GM21737 (cell line): ENCODE results near the gene NSG1.
"Not testable (repeated sequence)": the region's sequence is repeated elsewhere in the genome, so short reads cannot be mapped to it uniquely, and the experiment has no call there.

ENCODE experiments used
- ATAC-seq: cut with Tn5 transposase; IDR thresholded peaks from one replicate; pipeline ENCODE4 v1.9.1; 2021; ENCODE audit warnings: mild to moderate bottlenecking, moderate library complexity; ENCODE audit not compliant: unreplicated experiment

The NSG1 gene, protein sequence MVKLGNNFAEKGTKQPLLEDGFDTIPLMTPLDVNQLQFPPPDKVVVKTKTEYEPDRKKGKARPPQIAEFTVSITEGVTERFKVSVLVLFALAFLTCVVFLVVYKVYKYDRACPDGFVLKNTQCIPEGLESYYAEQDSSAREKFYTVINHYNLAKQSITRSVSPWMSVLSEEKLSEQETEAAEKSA

DNA sequence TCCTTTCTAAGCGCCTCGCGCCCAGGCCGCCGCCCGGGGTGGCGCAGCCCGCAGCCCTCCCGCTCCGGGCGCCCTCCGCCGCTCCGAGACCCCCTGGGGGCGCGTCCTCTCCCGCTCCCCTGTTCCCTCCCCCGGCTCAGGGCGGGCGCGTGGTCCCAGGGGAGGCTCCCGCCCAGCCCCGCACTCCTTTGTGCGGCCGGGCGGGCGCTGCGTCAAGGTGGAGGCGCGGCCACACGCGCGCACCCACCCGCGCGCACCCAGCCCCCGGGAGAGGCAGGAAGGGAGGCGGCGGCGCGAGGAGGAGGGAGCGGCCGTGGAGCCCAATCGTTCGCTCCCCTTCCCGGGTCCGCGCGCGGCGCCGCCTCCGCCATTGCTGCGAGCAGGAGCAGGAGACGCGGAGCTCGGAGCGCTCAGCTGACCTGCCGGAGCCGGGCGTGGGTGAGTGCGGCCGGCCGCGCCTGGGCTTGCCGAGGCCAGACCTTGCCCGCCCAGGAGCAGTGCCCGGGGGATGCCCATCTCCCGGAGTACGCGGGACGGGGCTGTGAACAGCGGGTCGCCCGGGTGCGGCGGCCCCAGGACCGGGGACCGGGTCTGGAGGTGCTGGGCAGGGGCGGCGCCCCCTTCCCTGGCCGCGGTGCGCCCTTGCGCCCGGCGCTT, at the start of gene NSG1:
TSS of gene NSG1 (plus strand) at position 367 of the 657 bp plus-strand sequence. CDS start 528 bp downstream, outside the sequence.
- ATAC-seq = no peak

DNA sequence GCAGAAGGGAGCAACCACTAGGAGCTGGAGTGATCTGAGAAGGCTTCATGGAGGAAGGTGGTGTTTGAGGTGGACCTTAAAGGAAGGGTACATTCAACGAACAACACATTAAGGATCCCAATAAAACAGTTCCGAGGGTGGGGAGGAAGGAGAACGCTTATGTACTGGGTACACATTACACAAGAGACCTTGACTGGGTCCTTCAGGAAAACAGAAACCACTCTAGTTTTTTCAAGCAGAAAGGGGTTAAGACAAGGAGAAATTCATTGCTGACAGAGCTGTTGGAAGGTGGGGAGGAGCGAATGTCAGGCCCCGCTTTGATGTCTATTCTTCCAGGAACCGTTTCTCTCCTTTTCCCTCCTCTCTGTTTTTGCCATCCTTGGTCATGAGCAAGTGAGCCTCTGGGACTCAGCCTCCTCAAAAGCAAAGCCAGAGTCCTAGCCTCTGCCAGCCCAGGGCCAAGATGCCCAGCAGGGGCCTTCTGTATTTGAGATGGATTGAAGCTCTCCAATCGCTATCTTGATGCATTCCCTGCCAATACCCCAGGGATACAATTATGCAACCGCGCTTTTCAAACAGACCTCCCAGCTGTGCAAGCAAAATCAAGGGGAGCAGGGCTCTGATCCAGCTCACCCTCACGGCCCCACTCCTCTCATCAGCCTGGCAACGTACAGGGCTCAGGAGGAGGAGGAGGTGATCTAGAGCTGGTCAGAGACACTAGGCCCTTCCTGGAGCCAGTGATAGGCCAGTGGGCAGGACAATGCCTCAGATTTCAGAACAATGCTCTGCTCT, 48.5 kb upstream of the NSG1 start:
- no peak for ATAC-seq

DNA sequence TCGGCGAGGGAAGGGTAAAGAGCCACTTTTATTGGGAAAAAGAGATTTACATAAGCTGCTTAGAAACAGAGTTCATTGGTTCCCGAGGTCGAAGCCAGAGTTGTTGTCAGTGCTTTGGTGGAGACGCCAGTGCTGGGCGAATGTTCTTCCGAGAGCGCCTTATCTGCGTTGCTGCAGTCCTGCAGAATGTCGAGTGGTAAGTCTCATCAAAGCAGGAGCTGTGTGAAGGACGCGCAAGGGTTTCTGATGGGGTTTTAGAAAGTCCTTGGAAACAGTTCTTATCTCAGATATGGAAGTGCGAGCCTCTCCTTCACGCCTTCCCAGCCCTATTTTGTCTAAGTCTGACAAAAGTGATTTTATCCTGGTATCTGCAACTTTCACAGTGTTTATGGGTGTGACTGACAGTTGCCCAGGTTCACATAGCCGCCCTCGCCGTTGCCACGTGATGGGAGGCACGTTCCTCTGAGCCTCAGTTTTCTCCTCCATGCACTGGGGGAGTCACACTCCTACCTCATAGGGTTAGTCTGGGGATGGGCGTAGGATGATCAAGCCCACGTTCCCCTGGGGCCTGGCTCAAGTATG, 47.3 kb upstream of the NSG1 start:
- no peak for ATAC-seq

DNA sequence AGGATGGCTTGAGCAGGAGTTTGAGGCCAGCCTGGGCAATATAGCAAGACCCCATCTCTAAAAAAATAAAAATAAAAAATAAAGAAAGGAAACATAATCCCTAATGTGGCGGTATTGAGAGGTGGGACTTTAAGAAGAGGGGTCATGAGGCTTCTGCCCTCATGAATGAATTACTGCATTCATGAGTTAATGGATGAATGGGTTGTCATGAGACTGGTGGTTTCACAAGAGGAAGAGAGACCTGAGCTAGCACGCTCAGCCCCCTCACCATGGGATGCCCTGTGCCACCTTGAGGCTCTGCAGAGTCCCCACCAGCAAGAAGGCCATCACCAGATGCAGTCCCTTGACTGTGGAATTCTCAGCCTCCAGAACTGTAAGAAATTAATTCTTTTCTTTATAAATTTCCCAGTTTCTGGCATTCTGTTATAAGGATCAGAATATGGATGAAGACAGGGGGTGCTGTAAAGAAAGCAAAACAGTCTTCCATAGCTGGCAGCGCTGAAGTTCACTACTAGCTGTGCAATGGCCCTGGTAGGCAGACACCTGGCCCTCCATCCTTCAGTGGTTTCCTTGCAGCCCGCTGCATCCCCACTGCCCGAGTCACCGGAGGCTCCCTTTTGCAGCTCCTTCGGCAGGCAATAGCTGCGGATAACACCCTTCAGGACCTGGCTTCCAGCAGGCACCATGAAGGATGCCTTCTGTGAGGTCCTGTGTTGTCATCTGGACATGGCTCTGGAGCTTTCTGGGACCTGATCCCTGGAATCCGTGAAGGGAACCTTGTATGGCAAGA, 44.8 kb upstream of the NSG1 start:
- ATAC-seq = no peak

DNA sequence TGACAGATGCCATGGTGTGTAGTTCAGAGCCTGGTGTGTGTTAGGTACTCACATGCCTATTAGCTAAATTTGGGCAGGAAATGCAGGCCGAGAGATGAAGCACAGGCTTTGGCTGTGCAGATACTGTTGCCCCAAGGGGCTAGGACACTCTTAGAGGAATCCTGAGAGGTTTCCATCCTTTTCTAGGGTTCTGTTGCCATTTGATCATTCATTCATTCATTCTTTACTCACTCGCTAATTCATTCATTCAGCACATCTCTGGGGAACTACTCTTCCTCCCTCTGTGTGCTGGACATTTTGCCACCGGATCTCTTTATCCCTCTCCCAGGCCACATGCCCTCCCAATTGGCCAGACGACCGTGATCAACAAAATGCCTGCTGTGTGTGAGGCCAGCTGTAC, 43.9 kb upstream of the NSG1 start:
- ATAC-seq = no peak

DNA sequence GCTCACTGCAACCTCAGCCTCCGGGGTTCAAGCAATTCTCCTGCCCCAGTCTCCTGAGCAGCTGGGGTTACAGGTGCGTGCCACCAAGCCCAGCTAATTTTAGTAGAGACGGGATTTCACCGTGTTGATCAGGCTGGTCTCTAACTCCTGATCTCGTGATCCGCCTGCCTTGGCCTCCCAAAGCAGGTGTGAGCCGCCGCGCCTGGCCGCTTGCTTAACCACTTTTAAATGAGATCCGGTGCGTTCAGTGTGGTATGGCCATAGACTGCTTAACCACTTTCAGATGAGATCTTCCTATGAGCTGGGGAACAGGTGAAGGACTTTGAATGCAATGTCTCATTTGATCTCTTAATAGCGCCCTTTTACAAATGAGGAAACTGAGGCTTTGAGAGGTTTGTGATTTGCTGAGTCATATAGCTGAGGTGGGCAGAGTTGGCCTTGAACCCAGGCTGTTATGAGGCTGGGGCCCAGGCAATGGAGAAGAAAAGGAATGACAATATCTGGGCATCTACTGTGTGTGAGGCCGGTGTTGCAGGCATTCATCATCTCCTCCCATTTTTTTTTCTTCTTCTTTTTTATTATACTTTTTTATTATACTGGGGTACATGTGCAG, 41.9 kb upstream of the NSG1 start:
- ATAC-seq = peak; percentile 93

DNA sequence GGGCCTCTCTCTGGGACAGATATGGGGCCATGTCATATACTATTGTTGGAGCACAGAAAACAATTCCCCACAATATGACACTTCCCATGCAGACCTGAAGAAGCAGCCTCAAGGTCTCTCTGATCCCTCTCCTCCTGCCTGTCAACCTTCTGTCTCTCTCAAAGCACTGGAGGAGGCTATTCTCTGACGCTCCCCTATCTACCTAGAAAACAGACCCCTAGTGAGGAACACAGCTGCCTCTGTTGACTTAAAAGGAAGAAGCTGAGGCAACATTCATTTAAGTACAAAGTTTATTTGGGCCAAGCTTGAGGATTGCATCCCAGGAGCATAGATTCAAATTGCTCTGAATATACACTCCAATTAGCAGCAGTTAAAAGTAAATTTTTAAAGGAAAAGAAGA, 39.3 kb upstream of the NSG1 start:
- ATAC-seq = no peak

DNA sequence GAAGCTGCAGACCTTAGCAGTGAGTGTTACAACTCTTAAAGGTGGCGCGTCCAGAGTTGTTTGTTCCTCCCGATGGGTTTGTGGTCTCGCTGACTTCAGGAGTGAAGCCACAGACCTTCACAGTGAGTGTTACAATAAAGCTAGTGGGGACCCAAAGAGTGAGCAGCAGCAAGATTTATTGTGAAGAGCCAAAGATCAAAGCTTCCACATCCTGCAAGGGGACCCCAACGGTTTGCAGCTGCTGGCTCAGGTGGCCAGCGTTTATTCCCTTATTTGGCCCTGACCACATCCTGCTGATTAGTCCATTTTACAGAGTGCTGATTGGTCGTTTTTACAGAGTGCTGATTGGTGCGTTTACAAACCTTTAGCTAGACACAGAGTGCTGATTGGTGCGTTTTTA, 38.3 kb upstream of the NSG1 start:
- ATAC-seq = not testable (repeated sequence)

DNA sequence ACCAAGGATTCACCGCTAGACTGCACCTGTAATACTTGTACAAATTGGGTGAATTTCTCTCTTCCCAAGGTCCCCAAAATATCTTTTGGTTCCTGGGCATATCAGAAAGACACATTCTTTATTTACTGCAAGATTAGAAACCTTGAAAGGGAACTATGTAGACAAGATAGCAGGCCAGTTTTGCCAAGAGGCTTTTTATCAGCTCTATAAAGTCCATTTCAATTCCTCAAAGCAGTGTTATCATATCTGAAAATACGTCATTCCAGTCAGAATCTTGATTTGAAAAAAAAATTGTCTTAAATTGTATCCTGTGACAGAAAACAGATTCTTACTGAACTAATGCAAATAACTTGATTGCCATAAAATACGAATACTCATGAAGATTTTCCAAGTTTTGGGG, 37.0 kb upstream of the NSG1 start:
- no peak for ATAC-seq

DNA sequence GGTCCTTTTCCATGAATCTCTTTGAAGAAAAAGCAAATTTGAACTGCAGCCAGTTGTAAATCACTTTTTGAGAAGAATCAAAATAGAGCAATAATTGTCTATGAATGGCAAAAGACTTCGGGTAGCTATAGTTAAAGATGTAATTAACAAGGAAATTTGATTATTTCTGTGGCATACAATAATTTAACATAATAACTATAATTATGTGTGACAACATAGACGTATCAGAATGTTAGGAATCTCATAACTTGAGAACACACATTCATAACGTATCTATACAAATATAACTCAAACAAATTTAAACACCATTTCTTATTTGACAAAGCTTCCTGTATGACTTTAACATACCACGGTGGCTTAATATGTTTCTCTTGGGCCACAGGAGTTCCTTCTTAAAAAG, 36.0 kb upstream of the NSG1 start:
- ATAC-seq = no peak

DNA sequence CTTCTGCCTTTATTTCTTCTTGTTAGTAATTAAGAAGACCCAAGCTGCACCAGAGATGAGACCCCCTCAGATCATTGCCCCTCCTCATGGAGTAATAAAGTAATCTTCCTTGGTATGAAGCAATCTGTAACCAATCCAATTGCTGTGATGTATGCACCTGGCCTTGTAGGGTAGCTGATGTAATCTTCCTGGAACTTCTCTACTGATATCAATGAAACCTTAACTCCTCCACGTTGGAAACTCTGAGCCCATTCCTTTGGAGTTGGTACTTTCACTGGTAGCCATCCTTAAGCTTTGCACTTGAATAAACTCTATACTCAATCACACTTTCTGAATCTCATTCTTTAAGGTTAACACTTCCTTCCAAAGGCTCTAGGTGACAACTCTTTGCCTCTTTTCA, 31.6 kb upstream of the NSG1 start:
- no peak for ATAC-seq

DNA sequence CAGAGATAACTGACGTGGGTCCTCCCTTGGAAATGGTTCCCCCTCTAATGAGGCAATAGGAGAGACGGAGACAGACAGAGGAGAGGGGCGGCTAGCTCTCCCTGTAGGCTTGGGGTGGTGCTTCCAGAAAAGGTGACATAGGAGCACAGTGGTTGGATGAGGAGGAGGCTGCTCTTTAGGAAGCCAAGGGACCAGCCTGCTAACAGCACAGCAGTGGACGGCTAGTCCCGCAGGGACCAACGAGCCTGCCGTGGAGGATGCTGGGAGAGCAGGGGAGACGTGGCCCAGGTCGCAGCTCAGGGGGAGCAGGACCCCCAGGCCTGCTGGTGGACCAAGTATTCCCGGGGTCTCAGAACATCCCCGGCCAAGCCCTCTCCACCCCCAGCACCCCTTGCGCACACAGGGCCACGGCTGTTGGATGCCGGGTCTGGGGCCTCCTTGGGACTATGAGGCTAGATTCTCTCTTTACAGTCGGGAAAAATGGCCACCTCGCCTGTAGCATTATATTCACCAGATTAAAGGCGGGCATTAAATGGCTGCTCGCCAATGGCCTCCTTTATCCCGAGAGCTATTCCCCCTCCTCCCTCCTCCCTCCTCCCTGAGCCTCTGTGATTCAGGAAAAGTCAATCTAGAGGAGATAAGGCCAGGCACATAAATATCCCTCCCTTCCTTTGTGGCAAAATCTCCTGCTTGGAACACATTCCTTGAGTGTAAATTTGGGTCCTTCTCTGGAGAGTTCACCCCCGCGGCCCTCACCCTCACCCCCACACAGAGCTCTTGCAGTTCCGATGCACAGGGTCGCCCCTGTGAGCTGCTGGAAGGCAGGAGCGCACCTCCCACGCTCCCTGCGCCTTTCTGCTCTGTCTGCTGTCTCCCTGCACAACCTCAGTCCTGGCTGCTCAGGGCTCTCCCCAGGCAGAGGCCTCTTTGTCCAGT, 30.5 kb upstream of the NSG1 start:
- no peak for ATAC-seq

DNA sequence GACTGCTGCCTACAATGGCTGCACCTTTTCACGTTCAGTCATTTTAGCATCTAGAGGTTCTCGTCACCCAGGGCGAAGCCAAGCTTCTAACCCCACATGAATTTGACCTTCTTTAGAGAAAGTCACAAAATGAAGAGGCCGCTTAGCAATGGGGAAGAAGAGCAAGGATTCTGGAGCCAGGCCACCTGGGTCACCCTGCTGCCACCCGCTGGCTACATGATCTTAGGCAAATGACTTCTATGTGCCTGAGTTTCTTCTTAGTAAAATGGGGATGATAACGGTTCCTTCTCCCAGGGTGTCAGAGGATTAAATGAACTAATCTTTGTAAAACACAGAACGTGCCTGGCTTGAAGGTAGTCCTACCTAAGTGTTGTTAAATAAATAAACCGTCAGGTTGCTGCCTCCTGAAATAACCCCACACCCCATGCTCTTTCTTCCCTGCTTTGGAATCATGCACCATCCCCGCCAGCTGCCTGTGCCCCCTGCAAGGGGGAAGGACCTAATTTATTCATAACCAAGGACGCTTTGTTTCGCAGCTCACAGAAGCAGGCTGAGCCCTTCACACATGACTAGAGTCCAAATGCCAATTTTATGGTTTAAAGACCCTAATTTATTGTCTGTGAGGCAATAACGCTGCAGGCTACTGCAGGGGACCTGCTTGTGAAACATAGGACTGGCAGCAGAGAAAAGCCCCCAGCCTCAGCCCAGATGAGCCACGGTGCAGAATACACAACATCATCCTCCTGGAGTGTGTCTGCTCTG, 28.6 kb upstream of the NSG1 start:
- no peak for ATAC-seq

DNA sequence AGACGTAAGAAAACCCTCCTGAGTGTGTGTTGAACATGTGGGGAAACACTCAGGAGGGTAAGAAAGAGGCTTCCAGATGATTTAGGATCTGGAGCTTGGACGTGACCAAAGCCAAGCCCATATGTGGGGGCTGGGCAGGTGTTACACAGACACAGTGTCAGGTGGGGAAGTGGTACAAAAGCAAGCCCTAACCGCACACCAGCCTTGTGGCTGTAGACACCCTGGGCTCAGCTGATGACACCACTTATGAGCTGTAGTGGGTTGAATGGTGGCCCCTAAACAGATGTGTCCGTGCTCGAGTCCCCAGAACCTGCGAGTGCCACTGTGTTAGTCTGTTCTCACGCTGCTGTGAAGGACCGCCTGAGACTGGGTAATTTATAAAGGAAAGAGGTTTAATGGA, 25.0 kb upstream of the NSG1 start:
- no peak for ATAC-seq

DNA sequence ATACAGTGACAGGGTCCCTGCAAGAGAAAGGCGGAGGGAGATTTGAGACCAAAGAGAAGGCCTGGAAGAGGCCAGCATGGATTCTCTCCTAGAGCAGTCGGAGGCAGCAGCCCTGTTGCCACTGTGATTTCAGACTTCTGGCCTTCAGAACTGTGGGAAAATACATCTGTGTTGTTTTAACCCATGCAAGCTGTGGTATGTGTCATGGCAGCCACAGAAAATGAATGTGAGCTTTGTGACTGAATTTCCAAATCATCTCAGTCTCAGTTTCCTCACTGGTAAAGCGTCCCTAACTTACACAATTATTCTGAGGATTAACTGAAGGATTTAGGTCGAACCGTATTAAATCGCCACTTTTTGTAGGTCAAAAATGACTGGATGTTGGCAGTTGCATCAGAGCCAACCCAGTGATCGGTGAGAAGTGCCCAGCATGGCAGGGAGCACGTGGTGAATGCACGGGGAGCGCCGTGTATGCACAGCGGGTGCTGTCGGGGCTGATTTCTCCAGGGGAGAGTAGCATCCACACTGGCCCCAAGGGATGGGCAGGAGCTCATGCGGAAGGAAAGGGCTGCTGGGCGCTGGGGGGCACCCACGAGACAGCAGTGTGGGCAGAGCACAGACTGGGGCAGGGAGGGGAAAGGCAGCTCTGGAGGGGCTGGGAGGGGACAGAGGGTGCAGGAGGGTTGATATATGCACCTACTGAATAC, 23.8 kb upstream of the NSG1 start:
- ATAC-seq = no peak

DNA sequence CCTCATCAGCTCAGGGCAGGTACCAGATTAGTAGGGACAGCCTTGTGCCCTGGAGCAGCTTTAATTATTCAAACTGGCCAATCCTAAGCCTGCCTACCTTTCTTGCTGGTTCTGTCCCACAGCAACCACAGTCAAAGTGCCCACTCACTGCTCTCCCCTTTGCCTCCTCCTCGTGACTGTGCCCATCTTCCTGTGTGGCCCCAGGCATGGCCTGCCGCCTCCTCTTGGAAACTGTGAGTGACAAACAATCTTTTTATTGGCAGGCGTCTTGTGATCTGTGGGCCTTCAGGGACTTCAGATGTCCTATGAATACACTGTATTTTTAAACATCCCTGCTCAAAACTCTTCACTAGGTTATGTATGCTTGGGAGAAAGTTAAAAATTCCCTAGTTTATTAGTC, 22.8 kb upstream of the NSG1 start:
- ATAC-seq = no peak

DNA sequence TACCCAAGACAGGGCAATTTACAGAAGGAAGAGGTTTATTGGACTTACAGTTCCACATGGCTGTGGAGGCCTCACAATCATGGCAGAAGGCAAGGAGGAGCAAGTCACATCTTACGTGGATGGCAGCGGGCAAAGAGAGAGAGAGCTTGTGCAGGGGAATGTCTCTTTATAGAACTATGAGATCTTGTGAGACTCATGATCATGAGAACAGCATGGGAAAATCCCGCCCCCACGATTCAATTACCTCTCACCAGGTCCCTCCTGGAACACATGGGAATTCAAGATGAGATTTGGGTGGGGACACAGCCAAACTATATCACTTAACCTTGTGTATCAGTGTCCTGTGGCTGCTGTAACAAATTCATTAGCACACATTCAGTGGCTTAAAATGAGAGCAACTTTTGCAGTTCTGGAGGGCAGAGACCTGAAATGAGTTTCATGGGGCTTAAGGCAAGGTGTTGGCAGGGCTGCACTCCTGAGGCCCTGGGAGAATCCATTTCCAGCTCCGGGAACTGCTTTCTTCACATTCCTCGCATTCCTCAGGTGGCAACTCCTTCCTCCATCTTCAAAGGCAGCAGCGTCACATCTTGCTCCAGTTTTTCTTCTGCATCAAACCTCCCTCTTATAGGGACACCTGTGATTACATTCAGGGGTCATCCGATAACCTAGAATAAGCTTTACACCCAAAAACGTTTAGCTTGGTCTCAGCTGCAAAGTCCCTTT, 22.3 kb upstream of the NSG1 start:
- ATAC-seq = no peak
